Measurements from ENCODE around the gene SP3. TPM values are rescaled to one million over a fixed set of nuclear protein-coding genes. Genes with fewer than 3 reads are reported as not detected.

SP3 gene
- total RNA-seq, 1 experiment from 2014 or later, result 80.2 TPM

DNA sequence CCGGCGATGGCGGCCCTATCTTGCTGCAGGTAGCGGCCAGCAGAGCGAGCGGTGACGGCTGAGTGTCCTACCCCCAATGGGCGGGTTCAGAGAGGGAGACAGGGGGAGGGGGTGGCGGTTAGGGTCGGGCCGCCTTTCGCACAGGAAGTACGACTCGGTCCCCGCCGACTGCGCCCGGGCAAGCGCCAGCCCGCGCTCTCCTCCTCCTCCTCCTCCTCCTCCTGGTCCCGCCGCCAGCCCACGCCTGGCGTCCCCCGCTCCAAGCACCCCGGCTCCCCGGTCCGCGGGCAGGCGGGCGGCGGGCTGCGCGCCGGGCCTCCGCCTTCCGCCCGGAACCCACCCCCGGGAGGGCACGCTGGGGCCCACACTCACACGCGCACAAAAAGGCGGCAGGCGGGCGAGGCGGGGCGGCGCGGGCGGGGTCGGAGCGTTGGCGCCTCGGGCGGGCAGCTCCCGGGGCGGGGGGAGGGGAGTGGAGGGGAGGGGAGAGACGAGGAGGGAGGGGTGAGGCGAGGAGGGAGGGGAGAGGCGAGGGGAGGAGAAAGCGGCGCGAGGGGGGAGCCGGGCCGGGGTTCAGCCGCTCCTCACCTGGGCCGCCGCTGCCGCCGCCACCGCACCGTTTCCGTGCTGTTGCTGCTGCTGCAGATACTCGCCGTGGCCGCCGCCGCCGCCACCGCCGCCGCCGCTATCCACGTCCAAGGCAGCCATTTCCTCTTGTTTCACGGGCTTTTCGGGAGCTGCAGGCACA, 1.2 kb downstream of the SP3 start:
- H3K27ac ChIP-seq (ENCODE audit: low read length), result no peak overlapping the region
- intact Hi-C loops (cut with micrococcal nuclease; ENCODE audit: unreplicated experiment) (no loop called here), in situ Hi-C loops (cut with HindIII; ENCODE audit: low pct_unique_long_range_greater_than_20kb, low sequenced_read_pairs) (no loop called here)
- no peak for DNase-seq (ENCODE audit: low read depth, low spot score)
- ATAC-seq, result peak; percentile 83
- H3K9me3 ChIP-seq (ENCODE audit: control insufficient read depth, insufficient read depth, low read depth, low read length), result peaks cover 9% of the 10 kb centered on the region; the same call in 1 of the 2 replicates
- H3K36me3 ChIP-seq (ENCODE audit: control insufficient read depth, insufficient read depth, low read length), result peaks cover 17% of the 10 kb centered on the region; the same call in 1 of the 2 replicates
- CTCF ChIA-PET, result no interaction called here
- peak overlapping the region; percentile 32 to 96 for H3K4me3 ChIP-seq (ENCODE audit: low read depth in 2 of 2, low read length in 2 of 2)
- H3K27me3 ChIP-seq (ENCODE audit: control insufficient read depth, insufficient read depth, low read length), result no peaks in the 10 kb centered on the region
- no TSS peak for BruUV-seq (replicated peaks)
- POLR2A ChIA-PET, result interaction anchor here (0.5 to 0.6 kb wide), 2 partner anchors 16 to 28 kb away, joined by 3 to 11 read pairs; no protein-coding TSS in a partner anchor
- TF ChIP-seq POLR2AphosphoS5 (IDR thresholded peaks at IDR 0.05; ENCODE audit: low read depth, low read length) (peak; percentile 45; the same call in 1 of the 2 replicates), TCF7L2 (IDR thresholded peaks at IDR 0.05; ENCODE audit: low read depth, low read length) (no peak), SIN3A (IDR thresholded peaks at IDR 0.05; ENCODE audit: borderline replicate concordance, insufficient read depth, low read depth, low read length) (0 out of 2 replicates have a peak, but pooled peaks have one; percentile 13)
- TF ChIP-seq, protein P1, sequence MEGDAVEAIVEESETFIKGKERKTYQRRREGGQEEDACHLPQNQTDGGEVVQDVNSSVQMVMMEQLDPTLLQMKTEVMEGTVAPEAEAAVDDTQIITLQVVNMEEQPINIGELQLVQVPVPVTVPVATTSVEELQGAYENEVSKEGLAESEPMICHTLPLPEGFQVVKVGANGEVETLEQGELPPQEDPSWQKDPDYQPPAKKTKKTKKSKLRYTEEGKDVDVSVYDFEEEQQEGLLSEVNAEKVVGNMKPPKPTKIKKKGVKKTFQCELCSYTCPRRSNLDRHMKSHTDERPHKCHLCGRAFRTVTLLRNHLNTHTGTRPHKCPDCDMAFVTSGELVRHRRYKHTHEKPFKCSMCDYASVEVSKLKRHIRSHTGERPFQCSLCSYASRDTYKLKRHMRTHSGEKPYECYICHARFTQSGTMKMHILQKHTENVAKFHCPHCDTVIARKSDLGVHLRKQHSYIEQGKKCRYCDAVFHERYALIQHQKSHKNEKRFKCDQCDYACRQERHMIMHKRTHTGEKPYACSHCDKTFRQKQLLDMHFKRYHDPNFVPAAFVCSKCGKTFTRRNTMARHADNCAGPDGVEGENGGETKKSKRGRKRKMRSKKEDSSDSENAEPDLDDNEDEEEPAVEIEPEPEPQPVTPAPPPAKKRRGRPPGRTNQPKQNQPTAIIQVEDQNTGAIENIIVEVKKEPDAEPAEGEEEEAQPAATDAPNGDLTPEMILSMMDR (IDR thresholded peaks at IDR 0.05), result no peak
- TF ChIP-seq, protein P2, sequence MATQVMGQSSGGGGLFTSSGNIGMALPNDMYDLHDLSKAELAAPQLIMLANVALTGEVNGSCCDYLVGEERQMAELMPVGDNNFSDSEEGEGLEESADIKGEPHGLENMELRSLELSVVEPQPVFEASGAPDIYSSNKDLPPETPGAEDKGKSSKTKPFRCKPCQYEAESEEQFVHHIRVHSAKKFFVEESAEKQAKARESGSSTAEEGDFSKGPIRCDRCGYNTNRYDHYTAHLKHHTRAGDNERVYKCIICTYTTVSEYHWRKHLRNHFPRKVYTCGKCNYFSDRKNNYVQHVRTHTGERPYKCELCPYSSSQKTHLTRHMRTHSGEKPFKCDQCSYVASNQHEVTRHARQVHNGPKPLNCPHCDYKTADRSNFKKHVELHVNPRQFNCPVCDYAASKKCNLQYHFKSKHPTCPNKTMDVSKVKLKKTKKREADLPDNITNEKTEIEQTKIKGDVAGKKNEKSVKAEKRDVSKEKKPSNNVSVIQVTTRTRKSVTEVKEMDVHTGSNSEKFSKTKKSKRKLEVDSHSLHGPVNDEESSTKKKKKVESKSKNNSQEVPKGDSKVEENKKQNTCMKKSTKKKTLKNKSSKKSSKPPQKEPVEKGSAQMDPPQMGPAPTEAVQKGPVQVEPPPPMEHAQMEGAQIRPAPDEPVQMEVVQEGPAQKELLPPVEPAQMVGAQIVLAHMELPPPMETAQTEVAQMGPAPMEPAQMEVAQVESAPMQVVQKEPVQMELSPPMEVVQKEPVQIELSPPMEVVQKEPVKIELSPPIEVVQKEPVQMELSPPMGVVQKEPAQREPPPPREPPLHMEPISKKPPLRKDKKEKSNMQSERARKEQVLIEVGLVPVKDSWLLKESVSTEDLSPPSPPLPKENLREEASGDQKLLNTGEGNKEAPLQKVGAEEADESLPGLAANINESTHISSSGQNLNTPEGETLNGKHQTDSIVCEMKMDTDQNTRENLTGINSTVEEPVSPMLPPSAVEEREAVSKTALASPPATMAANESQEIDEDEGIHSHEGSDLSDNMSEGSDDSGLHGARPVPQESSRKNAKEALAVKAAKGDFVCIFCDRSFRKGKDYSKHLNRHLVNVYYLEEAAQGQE (IDR thresholded peaks at IDR 0.05; ENCODE audit: insufficient read depth in 1 of 2, low read depth in 2 of 2, low read length in 1 of 2), result no peak
- peaks cover 23% of the 10 kb centered on the region for H3K4me1 ChIP-seq (ENCODE audit: control insufficient read depth, insufficient read depth, low read length)

DNA sequence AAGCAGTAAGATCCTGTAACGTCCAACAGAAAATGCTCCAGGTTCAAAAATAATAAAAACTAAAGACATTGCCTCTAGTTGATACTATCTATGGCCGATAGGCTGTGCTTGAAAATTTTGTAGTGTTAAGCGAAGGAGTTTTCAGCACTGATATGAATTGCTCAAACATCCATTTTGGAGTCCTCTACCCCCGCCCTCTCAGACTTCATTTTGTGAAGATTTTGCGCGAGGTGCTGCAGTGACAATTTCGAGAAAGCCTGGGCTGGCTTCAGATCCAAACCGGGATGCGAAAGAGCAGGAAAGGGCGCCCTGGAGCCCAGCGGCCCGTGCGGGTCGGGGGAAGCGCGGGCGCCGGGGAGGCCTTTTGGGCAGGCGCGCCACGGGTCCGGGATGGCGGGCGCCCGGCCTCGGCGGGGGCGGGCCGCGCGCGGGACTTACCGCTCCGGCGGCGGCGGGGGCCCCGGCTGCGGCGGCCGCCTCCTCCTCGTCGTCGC, 1.8 kb downstream of the SP3 start:
- Histone ChIP-seq H3K27ac (ENCODE audit: low read length) (peak overlapping the region; percentile 98), H3K4me1 (ENCODE audit: control insufficient read depth, insufficient read depth, low read length) (peaks cover 29% of the 10 kb centered on the region), H3K36me3 (ENCODE audit: control insufficient read depth, insufficient read depth, low read length) (peaks cover 17% of the 10 kb centered on the region; the same call in 1 of the 2 replicates), H3K4me3 (ENCODE audit: low read depth in 2 of 2, low read length in 2 of 2) (peak overlapping the region; percentile 79 to 96), H3K27me3 (ENCODE audit: control insufficient read depth, insufficient read depth, low read length) (no peaks in the 10 kb centered on the region), H3K9me3 (ENCODE audit: control insufficient read depth, insufficient read depth, low read depth, low read length) (peaks cover 9% of the 10 kb centered on the region; the same call in 1 of the 2 replicates)
- in situ Hi-C loops (cut with HindIII; ENCODE audit: low pct_unique_long_range_greater_than_20kb, low sequenced_read_pairs), result no loop called here
- ChIA-PET CTCF (no interaction called here), POLR2A (no interaction called here)
- BruUV-seq (replicated peaks), result no TSS peak
- peak; percentile 8 for ATAC-seq
- intact Hi-C loops (cut with micrococcal nuclease; ENCODE audit: unreplicated experiment), result no loop called here
- TF ChIP-seq TCF7L2 (IDR thresholded peaks at IDR 0.05; ENCODE audit: low read depth, low read length) (0 out of 2 replicates have a peak, but pooled peaks have one; percentile 13), SIN3A (IDR thresholded peaks at IDR 0.05; ENCODE audit: borderline replicate concordance, insufficient read depth, low read depth, low read length) (no peak), POLR2AphosphoS5 (IDR thresholded peaks at IDR 0.05; ENCODE audit: low read depth, low read length) (no peak)
- TF ChIP-seq, protein P1 (IDR thresholded peaks at IDR 0.05), result peak; percentile 14; the same call in 1 of the 2 replicates
- TF ChIP-seq, protein P2 (IDR thresholded peaks at IDR 0.05; ENCODE audit: insufficient read depth in 1 of 2, low read depth in 2 of 2, low read length in 1 of 2), result no peak
- DNase-seq (ENCODE audit: low read depth, low spot score), result no peak

Measured in Panc1 (cell line).